ENCODE measurements around the gene UBALD1. TPM values are rescaled to one million over a fixed set of nuclear protein-coding genes. Genes with fewer than 3 reads are reported as not detected.

The UBALD1 gene
- total and polyA plus RNA-seq, 2 donors (not counting 1 experiment from before 2014, with no cell fraction given) = 25.6 to 31.7 TPM

Small RNA genes lying within 50 kb of the gene (small RNA-seq; reads per million reads assigned to genes)
- not detected for gene RN7SL850P (ENCODE audit: insufficient read length, low read depth, low replicate concordance)

Other genes with a start within 250 kb of the UBALD1 start
- gene VASN, start 243.0 kb downstream of the UBALD1 start, total RNA-seq = 0.66 and 0.76 TPM in 2 replicates
- 0.57 and 1.1 TPM in 2 replicates for gene VASN, start 243.0 kb downstream of the UBALD1 start, polyA plus RNA-seq
- gene CORO7, start 198.3 kb downstream of the UBALD1 start, total RNA-seq = 114 and 117 TPM in 2 replicates
- gene CORO7, start 198.3 kb downstream of the UBALD1 start, polyA plus RNA-seq = 230 and 242 TPM in 2 replicates
- gene DNAJA3, start 189.0 kb downstream of the UBALD1 start, total RNA-seq = 59.3 and 68.1 TPM in 2 replicates
- gene DNAJA3, start 189.0 kb downstream of the UBALD1 start, polyA plus RNA-seq = 65.2 and 67.7 TPM in 2 replicates
- gene NMRAL1, start 140.3 kb downstream of the UBALD1 start, total RNA-seq = 46.7 and 48.6 TPM in 2 replicates
- 42.6 and 68.8 TPM in 2 replicates for gene NMRAL1, start 140.3 kb downstream of the UBALD1 start, polyA plus RNA-seq
- gene HMOX2, start 138.5 kb downstream of the UBALD1 start, total RNA-seq = 36.5 TPM in 2 replicates
- 21.8 and 39.0 TPM in 2 replicates for gene HMOX2, start 138.5 kb downstream of the UBALD1 start, polyA plus RNA-seq
- gene CDIP1, start 76.1 kb downstream of the UBALD1 start, total RNA-seq = 18.0 and 20.3 TPM in 2 replicates
- gene CDIP1, start 76.1 kb downstream of the UBALD1 start, polyA plus RNA-seq = 12.8 and 12.9 TPM in 2 replicates
- 0.66 and 0.79 TPM in 2 replicates for gene C16orf96, start 58.5 kb downstream of the UBALD1 start, total RNA-seq
- gene C16orf96, start 58.5 kb downstream of the UBALD1 start, polyA plus RNA-seq = 0.31 and 0.40 TPM in 2 replicates
- gene MGRN1, start 9.9 kb upstream of the UBALD1 start, total RNA-seq = 89.2 and 89.8 TPM in 2 replicates
- gene MGRN1, start 9.9 kb upstream of the UBALD1 start, polyA plus RNA-seq = 16.5 and 22.7 TPM in 2 replicates
- gene NUDT16L1, start 78.7 kb upstream of the UBALD1 start, total RNA-seq = 38.5 and 43.2 TPM in 2 replicates
- gene NUDT16L1, start 78.7 kb upstream of the UBALD1 start, polyA plus RNA-seq = 47.1 and 59.2 TPM in 2 replicates
- gene ANKS3, start 119.4 kb upstream of the UBALD1 start, total RNA-seq = 31.9 and 36.2 TPM in 2 replicates
- 26.5 and 38.4 TPM in 2 replicates for gene ANKS3, start 119.4 kb upstream of the UBALD1 start, polyA plus RNA-seq
- gene DNAAF8, start 119.6 kb upstream of the UBALD1 start, total RNA-seq = 0.19 and 0.44 TPM in 2 replicates
- gene DNAAF8, start 119.6 kb upstream of the UBALD1 start, polyA plus RNA-seq = 0.09 TPM in 1 of 2 replicates, not detected in the other
- gene ZNF500, start 152.3 kb upstream of the UBALD1 start, total RNA-seq = 26.5 and 35.7 TPM in 2 replicates
- 11.0 and 12.0 TPM in 2 replicates for gene ZNF500, start 152.3 kb upstream of the UBALD1 start, polyA plus RNA-seq
- gene SEPTIN12, start 173.5 kb upstream of the UBALD1 start, total RNA-seq = not detected in 2 replicates
- 0.07 TPM in 1 of 2 replicates, not detected in the other for gene SEPTIN12, start 173.5 kb upstream of the UBALD1 start, polyA plus RNA-seq
- gene SMIM22, start 180.5 kb upstream of the UBALD1 start, total RNA-seq = not detected in 2 replicates
- gene SMIM22, start 180.5 kb upstream of the UBALD1 start, polyA plus RNA-seq = not detected in 2 replicates
- gene ROGDI, start 187.7 kb upstream of the UBALD1 start, total RNA-seq = 9.2 and 10.5 TPM in 2 replicates
- 31.9 and 34.9 TPM in 2 replicates for gene ROGDI, start 187.7 kb upstream of the UBALD1 start, polyA plus RNA-seq
- 137 and 147 TPM in 2 replicates for gene GLYR1, start 232.4 kb upstream of the UBALD1 start, total RNA-seq
- gene GLYR1, start 232.4 kb upstream of the UBALD1 start, polyA plus RNA-seq = 34.0 and 40.6 TPM in 2 replicates
- gene UBN1, start 232.6 kb upstream of the UBALD1 start, total RNA-seq = 38.1 and 41.9 TPM in 2 replicates
- 16.6 and 23.7 TPM in 2 replicates for gene UBN1, start 232.6 kb upstream of the UBALD1 start, polyA plus RNA-seq